ENCODE measurements around the gene SLC12A1.

SLC12A1 gene

GRCh38 chr15:48205981-48206380 is at the start of gene SLC12A1:
TSS of gene SLC12A1 (plus strand) at chr15:48206302. CDS start at chr15:48207720, 1,418 bp downstream.
- DNase-seq = no peak

- no peak for DNase-seq
Observed at GRCh38 chr15:48168616-48169015, 37.5 kb upstream of the SLC12A1 start.

- DNase-seq = no peak
Observed at GRCh38 chr15:48170981-48171380, 35.1 kb upstream of the SLC12A1 start.

DNA sequence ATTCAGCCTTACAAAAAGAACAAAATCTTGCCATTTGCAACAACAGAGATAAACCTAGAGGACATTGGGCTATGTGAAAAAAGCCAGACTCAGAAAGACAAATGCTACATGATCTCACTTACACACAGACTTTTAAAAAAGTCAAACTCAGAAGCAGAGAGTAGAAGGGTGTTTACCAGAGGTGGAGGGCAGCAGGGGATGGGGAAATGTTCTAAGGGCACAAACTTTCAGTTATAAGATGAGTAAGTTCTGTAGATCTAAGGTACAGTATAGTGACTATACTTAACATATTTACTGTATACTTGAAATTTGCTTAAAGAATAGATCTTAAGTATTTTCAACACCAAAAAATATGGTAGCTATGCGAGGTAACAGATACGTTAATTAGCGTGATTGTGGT is 31.0 kb upstream of the SLC12A1 start:
- no peak for DNase-seq

DNA sequence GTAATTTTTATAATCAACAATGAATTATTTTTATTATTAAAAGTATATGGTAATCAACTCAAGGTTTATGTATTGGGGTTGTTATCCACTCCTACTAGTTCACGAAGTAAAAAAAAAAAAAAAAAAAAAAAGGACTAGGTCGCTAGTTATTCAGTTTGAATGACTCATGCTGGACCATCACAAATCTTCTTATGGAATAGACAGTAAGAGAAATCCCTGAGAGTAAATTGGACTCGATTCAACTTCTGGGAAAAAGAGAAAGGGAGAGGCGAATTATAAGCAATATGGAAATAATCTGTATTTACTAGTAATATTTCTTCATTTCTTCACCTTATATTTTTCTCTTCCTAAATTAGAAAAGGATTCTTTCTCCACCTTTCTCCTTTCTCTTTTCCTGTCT is 30.0 kb upstream of the SLC12A1 start:
- no peak for DNase-seq

DNA sequence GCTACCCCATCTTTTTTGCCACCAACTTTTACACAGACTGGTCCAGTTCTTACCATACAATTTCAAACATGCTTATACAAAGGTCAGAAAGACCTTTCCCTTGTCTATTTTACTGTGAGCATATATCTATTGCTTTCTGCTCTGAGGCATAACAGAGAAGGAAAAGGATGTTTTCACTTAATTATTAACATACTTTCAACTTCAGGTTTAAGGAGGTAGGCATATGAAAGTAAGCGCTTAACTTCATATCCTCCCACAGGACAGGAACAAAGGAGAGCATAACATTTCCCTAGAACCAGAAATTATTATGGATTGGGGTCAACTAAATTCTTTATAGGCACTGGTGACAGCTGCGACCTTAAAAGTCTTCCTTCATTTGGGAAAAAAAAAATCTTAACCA is 29.1 kb upstream of the SLC12A1 start:
- no peak for DNase-seq

DNA sequence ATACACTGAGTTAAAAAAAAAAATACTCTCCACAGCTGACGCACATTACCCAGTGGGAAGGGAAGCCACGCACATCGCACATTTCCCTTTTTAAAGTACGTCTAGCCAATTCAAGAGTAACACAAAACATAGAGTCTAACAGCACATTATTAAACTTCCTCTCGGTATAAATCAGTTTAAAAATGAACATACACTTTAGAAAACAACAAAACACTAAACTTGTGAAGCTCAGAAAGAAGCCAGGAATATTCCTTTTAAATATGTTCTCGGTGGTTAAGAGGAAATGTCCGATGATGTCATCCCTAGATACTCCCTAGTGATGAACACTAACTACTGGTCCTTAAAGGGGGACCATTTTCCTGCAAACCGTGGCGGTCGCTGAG is 28.7 kb upstream of the SLC12A1 start:
- DNase-seq = no peak

GRCh38 chr15:48177766-48178647 is 28.1 kb upstream of the SLC12A1 start, which contains the start of gene MYEF2:
TSS of gene MYEF2 (minus strand) at chr15:48178295. CDS start at chr15:48178237, 58 bp downstream.
- peak; percentile 80 to 83 for DNase-seq

GRCh38 chr15:48178648-48178931 is 27.5 kb upstream of the SLC12A1 start:
- DNase-seq = no peak

- DNase-seq = no peak
Observed at GRCh38 chr15:48182749-48183148, 23.4 kb upstream of the SLC12A1 start.

DNA sequence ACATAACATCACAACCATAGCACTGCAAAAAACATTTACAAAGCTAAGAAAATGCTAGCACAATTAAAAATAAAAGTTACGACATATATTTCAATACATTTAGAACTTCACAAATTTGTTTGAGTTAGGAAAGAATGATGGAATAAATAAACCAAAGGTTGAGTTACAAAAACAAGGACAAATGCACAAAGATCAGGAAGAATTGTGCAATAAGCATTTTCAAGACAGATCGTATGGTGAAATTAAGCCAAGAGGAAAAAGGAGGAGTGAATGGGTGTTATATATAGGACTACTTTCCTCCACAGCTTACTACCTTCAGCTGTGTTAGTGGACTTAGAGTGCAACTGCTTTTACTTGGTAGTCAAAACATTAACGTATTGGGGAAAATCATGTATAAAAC is 20.6 kb upstream of the SLC12A1 start:
- no peak for DNase-seq

DNA sequence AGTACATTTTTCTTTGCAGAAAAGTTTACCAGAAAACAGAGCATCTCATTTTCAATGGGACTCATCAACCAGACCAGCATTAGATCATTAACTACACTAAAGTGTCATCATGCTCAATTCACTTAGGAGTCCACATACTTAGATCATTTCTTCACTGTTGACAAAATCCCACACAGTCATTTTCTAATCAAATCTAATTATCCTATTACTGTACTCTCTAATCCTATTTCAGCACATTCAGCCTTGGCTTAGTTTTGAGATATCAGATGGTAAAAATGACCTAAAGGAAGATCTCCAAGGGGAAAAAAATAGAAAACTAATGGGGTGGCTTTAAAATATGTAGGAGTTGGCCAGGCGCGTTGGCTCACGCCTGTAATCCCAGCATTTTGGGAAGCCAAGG is 19.8 kb upstream of the SLC12A1 start:
- DNase-seq = no peak

DNA sequence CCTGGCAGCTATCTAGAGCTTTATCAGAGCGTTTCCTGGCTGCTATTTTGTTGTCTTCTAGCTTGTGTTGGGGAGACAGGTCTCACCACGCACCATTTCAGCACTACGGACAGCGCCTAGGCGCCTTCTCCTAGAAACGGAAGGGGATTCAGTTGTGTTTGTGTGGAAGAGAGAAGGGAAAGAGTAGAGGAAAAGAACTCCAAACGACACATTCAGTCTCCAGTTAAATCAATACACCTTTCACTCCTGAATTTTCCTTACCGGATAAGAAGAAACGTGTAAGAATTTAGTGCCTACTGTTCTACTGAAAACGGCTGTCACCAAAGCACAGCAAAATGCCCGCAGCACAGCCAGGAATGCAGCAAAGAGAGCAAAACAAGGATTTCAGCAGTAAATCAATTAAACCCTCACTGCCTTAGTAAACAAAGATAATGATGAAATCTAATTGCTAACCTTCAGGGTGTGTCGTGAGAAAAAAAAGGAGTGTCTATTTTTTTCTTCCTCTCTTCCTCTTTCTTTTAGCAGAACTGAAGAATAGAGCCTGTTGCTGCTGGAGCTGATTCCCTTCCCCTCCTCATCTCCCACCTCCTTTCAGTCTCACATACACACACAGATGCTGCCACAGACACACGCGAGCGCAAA is 15.0 kb upstream of the SLC12A1 start:
- DNase-seq = peak; percentile 46

DNA sequence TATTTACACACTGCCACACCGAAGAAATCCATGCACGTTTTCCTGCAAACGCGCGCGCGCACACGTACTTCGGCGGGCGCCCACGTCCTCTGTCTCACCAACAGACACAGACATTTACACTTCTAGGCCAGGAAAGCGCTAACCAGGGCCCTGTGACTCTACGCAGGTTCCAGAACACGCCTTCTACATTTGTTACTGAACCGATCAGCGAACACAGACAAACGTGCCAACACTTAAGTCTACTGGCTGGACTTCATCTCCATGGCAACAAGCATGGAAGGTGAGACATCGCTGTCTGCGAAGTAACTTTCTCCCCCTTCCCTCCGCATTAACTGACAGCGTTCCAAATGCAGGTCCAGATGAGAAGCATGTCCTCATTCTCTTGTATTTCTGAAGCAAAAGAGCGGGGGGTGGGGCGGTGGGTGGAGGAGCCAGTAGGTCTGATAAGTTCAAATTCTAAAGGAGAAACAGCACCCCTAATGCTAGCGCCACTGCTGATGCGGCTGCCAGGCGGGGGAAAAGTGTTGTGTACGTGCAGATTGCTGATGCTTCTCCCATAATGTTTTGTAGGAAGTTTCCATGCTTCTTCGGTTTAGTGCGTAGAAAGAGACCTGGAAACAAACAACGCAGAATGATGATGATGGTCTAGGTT is 14.4 kb upstream of the SLC12A1 start, which contains the start of gene CTXN2:
CTXN2 (plus strand) TSS at position 92 of the 652 bp plus-strand sequence. CDS start 9,636 bp downstream, outside the sequence.
- DNase-seq = no peak

GRCh38 chr15:48202068-48202467 is 4.0 kb upstream of the SLC12A1 start:
- DNase-seq = no peak

DNA sequence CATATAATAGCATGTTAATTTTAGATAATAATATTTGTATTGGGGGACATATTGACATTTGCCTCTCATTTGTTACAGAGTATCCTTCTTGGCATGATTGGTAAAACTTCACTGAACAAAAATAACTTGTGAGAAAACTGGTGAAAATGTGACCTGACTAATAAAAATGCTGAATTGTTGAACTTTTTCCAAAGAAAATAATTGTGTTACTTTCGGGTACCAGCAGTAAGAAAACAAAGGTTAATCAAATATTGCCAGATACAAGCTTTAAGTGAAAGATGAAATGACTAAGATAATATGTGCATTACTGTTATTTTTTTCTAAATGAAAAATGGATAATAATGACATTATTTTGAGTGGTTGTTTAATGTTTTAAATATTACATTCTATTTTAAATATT is 15.2 kb downstream of the SLC12A1 start:
- DNase-seq = no peak

- DNase-seq = no peak
Observed at GRCh38 chr15:48221885-48222284, 15.8 kb downstream of the SLC12A1 start.

GRCh38 chr15:48222627-48223026 is 16.5 kb downstream of the SLC12A1 start:
- no peak for DNase-seq

DNA sequence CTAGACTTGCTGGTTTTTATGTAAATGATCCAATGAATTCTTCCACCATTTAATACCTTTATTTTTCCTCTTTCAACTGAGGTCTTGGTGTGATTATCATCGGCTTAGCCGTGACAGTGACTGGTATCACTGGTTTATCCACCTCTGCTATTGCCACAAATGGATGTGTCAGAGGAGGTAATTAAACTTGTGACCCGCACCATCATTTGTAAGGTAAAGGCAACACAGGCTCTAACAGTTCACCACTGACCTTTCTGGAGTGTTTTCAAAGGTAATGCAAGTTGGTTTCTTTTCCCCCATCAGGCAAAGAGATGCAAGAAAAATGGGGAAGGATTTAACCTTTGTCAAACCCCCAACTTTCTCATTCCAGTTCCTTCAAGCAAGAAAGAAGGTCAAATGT is 19.7 kb downstream of the SLC12A1 start:
- no peak for DNase-seq

DNA sequence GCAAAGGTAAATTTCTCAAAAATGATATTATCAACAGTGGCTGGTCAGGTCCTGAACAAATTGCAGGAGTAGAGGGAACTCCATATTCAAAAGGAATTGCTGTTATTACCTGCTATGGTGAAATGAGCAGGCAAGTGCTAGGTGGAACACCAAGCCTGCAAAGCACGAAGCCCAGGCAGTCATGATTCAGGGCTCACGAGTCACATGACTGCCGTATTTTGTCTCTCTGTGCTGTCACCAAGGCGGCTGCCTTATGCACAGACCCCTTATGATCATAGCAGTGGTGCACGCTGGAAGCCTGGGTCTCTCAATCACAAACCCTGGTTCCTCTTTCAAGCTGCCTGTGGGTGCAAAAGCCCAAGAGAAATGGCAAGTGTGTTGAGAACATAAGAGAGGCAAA is 24.4 kb downstream of the SLC12A1 start:
- DNase-seq = no peak

- DNase-seq = no peak
Observed at GRCh38 chr15:48233246-48233645, 27.1 kb downstream of the SLC12A1 start.

DNA sequence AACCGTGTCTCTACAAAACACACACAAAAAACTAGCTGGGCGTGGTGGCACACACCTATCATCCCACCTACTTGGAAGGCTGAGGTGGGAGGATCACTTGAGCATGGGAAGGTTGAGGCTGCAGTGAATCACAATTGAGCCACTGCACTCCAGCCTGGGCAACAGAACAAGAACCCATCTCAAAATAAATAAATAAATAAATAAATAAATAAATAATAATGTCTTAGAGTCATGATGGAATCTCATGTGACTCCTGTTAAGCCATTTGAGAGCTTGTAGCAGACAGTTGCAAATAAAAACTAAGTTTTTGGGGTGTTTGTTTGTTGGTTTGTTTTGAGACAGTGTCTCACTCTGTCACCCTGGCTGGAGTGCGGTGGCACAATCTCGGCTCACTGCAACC is 33.2 kb downstream of the SLC12A1 start:
- no peak for DNase-seq

GRCh38 chr15:48242015-48242414 is 35.9 kb downstream of the SLC12A1 start:
- no peak for DNase-seq

DNA sequence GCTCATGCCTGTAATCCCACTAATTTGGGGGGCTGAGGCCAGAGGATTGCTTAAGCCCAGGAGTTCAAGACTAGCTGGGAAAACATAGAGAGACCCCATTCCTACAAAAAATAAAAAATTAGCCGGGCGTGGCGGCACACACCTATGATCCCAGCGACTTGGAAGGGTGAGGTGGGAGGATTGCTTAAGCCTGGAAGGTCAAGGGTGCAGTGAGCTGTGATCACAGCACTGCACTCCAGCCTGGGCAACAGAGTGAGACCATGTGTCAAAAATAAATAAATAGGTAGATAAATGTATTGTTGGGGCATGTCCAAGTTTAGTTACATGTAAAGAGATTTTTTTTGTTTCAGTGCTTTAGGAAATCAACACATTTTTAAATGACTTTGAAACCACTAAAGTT is 36.4 kb downstream of the SLC12A1 start:
- DNase-seq = no peak

Data from activated T-cell treated with anti-CD3 and anti-CD28 coated beads, Interleukin-2, amount 50 U/mL, for 48 hours (primary cell).